WI38 (cell line): ENCODE data around the gene TCEANC.
"Not testable (repeated sequence)": the region's sequence is repeated elsewhere in the genome, so short reads cannot be mapped to it uniquely, and the experiment has no call there.

Experiments
- H3K4me3 ChIP-seq: 2 replicates; pipeline ENCODE4 v1.5.1; 2011; ENCODE audit warnings: low read depth, mild to moderate bottlenecking, control low read depth, low read length
- CTCF ChIP-seq: IDR thresholded peaks from 2 replicates; pipeline ENCODE4 v1.5.1; 2012; ENCODE audit warnings: low read depth, mild to moderate bottlenecking, control low read depth, low read length

The TCEANC gene

GRCh38 chrX:13669246-13669737, 16.4 kb downstream of the TCEANC start:
- no peak overlapping the region for H3K4me3 ChIP-seq
- TF ChIP-seq CTCF, result no peak

GRCh38 chrX:13669755-13670154, 16.8 kb downstream of the TCEANC start:
- not testable (repeated sequence) for H3K4me3 ChIP-seq

GRCh38 chrX:13670197-13670596, 17.3 kb downstream of the TCEANC start:
- no peak for TF ChIP-seq CTCF
- no peak overlapping the region for H3K4me3 ChIP-seq

GRCh38 chrX:13673016-13673415, 20.1 kb downstream of the TCEANC start:
- no peak overlapping the region for H3K4me3 ChIP-seq
- TF ChIP-seq CTCF, result no peak

- no peak overlapping the region for H3K4me3 ChIP-seq
- no peak for TF ChIP-seq CTCF
These were observed 23.9 kb downstream of the TCEANC start for GRCh38 chrX:13676885-13677284.

- not testable (repeated sequence) for H3K4me3 ChIP-seq
These were observed 26.8 kb downstream of the TCEANC start for GRCh38 chrX:13679700-13680099.

GRCh38 chrX:13681595-13681994, 28.7 kb downstream of the TCEANC start:
- no peak overlapping the region for H3K4me3 ChIP-seq
- no peak for TF ChIP-seq CTCF

- no peak overlapping the region for H3K4me3 ChIP-seq
- no peak for TF ChIP-seq CTCF
These were observed 31.4 kb downstream of the TCEANC start for GRCh38 chrX:13684361-13684760.
